GM12865 (cell line): ENCODE measurements around the gene ANO6.
A peak's percentile ranks its signal among the peaks of the same experiment; 100 is the strongest.
"Not testable (repeated sequence)": the region's sequence is repeated elsewhere in the genome, so short reads cannot be mapped to it uniquely, and the experiment has no call there.

Experiments used
- DNase-seq: peaks from one replicate; pipeline ENCODE4 v3.0.0; 2010; ENCODE audit warnings: low read depth
- H3K4me3 ChIP-seq: 2 replicates; pipeline ENCODE4 v1.5.1; 2011; ENCODE audit warnings: mild to moderate bottlenecking, low read depth, low read length, control low read depth
- TF ChIP-seq, protein P1 (sequence below): IDR thresholded peaks from 2 replicates; pipeline ENCODE4 v1.5.1; 2011; ENCODE audit warnings: low read length, control low read depth, low read depth, inconsistent platforms; ENCODE audit not compliant: insufficient read depth; ENCODE audit errors: missing control alignments

Gene ANO6

GRCh38 chr12:45315462-45315861 lies 99.6 kb downstream of the ANO6 start:
- H3K4me3 ChIP-seq = no peak overlapping the region
- TF ChIP-seq, protein P1, sequence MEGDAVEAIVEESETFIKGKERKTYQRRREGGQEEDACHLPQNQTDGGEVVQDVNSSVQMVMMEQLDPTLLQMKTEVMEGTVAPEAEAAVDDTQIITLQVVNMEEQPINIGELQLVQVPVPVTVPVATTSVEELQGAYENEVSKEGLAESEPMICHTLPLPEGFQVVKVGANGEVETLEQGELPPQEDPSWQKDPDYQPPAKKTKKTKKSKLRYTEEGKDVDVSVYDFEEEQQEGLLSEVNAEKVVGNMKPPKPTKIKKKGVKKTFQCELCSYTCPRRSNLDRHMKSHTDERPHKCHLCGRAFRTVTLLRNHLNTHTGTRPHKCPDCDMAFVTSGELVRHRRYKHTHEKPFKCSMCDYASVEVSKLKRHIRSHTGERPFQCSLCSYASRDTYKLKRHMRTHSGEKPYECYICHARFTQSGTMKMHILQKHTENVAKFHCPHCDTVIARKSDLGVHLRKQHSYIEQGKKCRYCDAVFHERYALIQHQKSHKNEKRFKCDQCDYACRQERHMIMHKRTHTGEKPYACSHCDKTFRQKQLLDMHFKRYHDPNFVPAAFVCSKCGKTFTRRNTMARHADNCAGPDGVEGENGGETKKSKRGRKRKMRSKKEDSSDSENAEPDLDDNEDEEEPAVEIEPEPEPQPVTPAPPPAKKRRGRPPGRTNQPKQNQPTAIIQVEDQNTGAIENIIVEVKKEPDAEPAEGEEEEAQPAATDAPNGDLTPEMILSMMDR = no peak
- DNase-seq = no peak

DNA sequence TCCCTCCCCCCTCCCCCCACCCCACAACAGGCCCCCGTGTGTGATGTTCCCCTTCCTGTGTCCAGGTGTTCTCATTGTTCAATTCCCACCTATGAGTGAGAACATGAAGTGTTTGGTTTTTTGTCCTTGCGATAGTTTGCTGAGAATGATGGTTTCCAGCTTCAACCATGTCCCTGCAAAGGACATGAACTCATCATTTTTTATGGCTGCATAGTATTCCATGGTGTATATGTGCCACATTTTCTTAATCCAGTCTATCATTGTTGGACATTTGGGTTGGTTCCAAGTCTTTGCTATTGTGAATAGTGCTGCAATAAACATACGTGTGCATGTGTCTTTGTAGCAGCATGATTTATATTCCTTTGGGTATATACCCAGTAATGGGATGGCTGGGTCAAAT lies 101.4 kb downstream of the ANO6 start:
- not testable (repeated sequence) for DNase-seq, H3K4me3 ChIP-seq

GRCh38 chr12:45322810-45323209 lies 106.9 kb downstream of the ANO6 start:
- TF ChIP-seq, protein P1 = no peak
- no peak for DNase-seq
- H3K4me3 ChIP-seq = no peak overlapping the region

GRCh38 chr12:45324391-45324790 lies 108.5 kb downstream of the ANO6 start:
- TF ChIP-seq, protein P1 = no peak
- peak; percentile 7 for DNase-seq

DNA sequence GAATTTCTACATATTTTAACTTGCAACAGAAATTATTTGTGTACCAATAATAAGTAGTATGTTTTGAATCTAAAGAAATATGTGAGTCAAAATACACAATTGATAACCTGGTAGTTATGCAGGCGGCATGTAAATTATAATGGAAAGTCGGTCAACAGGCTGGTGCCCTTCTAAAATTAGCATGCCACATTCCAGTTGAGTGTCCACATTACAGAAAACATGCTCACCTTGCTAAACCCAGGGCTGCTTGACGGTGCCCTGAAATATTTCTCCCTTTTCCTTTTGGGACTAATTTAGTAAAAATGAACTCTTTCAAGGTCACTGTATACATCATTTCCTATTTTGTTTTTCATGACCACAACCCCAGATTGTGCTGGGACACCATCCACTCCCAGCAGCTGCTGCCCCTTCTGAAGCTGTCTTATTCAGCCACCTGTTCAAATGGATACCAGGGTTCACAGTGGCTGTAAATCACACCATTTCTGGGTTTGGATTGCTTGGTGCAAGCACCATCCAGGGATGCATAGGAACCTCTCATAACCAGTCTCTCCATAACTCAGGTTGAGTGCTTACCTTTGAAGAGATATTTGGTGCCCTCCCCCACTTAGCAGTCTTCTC lies 110.6 kb downstream of the ANO6 start:
- no peak for DNase-seq
- no peak overlapping the region for H3K4me3 ChIP-seq
- TF ChIP-seq, protein P1 = no peak

More at GRCh38 chr12:45324391-45324790, 108.5 kb downstream of the ANO6 start:
- no peak overlapping the region for H3K4me3 ChIP-seq

GRCh38 chr12:45327823-45328383 lies 112.0 kb downstream of the ANO6 start:
- no peak for DNase-seq
- TF ChIP-seq, protein P1 = no peak
- no peak overlapping the region for H3K4me3 ChIP-seq

DNA sequence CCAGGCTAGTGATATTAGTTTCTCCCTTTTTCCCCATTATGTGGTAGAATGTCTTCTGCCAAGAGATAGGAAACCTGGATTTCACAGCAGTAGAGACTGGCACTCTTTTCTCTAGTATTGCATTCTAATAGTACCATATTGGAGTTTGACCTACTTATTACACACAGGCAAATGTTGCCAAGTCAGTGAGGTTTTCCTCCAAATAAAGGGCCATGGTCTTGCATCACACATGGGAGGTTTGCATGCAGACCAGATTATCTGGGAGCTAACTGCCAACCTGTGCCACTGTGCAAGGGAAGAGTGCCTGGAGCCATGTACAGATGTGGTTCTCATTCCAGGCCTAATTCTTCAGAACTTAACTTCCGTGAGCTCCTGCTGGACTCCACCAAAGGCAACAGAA lies 113.3 kb downstream of the ANO6 start:
- no peak for DNase-seq
- TF ChIP-seq, protein P1 = no peak

More for the DNA sequence above, 113.3 kb downstream of the ANO6 start:
- no peak overlapping the region for H3K4me3 ChIP-seq
